CD4-positive, alpha-beta T cell treated with Interleukin-6 for 4 hours (primary cell): Measurements from ENCODE around the gene ZSCAN29.
A peak's percentile ranks its signal among the peaks of the same experiment; 100 is the strongest.
"Not testable (repeated sequence)": the region's sequence is repeated elsewhere in the genome, so short reads cannot be mapped to it uniquely, and the experiment has no call there.

ENCODE experiments used
- DNase-seq: peaks from one replicate; pipeline ENCODE4 v3.0.0-alpha.2; 2020; ENCODE audit warnings: mixed read lengths

The ZSCAN29 gene

GRCh38 chr15:43370975-43371974 is at the start of gene ZSCAN29, which contains the start of gene TUBGCP4:
Gene ZSCAN29 (minus strand): TSS chr15:43371043. CDS start chr15:43369913, 1,130 bp downstream.
Gene TUBGCP4 (plus strand): TSS chr15:43371101. CDS start chr15:43371355, 254 bp downstream.
- peak; percentile 78 for DNase-seq

- DNase-seq, result no peak
Measured at GRCh38 chr15:43420435-43420834, 49.6 kb upstream of the ZSCAN29 start.

GRCh38 chr15:43414196-43414595 is 43.4 kb upstream of the ZSCAN29 start:
- DNase-seq, result no peak

GRCh38 chr15:43412096-43412495 is 41.3 kb upstream of the ZSCAN29 start:
- no peak for DNase-seq

GRCh38 chr15:43410572-43411214 is 39.9 kb upstream of the ZSCAN29 start:
- DNase-seq, result no peak

DNA sequence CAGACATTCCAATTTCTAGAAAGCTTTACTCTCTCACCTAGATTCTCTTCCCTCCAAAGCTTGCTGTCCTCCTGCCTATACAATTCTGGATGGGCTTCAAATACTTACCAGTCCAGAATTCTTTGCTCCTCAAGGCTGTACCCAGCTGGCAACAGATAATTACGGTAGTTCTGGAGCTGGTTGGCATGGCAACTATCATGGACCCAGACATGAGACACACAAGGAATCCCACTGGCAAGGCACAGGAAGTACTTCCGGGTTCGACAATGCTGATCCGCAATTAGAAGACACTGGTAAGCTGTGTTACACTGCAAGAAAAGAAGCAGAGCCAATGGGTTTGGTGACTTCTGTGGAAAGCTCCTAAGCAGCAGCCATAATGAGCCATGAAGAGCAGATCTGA is 37.9 kb upstream of the ZSCAN29 start:
- DNase-seq, result no peak

GRCh38 chr15:43406808-43407207 is 36.0 kb upstream of the ZSCAN29 start:
- no peak for DNase-seq

DNA sequence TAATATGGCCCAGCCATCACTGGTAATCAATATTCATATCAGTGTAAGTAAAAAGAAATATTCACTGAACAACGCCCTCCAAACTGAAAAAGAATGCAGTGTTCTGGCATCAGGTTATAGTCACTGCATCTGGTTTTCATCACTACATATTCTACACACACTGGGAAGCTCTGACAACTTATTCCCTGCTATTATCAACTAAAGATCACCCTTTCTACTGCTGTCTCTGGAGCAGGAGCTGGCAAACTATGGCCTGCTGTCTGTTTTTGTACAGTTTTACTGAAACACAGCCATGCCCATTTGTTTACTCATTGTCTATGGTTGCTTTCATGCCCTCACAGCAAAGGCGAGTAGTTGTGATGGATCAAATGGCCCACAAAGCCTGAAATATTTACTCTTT is 35.3 kb upstream of the ZSCAN29 start:
- DNase-seq, result no peak

DNA sequence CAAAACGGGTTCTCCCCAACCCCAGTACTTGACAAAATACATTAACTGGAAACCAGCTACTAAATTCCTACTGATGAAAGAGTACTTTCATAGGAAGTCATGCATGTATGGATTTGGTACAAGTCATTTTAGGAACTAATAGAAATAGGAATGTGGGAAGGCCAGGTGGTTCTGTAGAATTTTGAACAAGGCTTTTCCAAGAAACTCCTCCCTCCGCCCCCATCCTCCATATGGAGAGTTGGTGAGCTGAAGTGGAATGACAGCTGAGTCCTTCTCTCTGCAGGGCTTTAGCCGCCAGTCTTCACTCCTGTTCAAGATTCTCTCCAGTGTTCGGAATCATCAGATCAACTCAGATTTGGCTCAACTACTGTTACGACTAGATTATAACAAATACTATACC is 33.3 kb upstream of the ZSCAN29 start:
- no peak for DNase-seq

DNA sequence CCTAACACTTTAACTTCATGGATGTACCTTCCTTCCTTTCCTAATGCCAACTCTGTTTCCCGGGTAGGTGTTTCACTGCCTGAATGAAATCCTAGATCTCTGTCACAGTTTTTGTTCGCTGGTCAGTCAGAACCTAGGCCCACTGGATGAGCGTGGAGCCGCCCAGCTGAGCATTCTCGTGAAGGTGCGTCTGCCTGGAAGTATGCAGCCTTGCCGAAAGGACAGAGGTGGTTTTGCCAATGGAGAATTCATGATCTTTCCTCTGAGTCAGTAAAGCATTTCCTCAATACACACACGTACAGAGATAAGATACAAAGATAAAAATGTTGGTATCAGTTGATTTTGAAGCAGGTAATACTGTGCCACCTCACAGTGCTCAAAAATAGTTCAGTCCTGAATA is 32.8 kb upstream of the ZSCAN29 start:
- DNase-seq, result no peak

- DNase-seq, result no peak
Measured at GRCh38 chr15:43402255-43402654, 31.4 kb upstream of the ZSCAN29 start.

DNA sequence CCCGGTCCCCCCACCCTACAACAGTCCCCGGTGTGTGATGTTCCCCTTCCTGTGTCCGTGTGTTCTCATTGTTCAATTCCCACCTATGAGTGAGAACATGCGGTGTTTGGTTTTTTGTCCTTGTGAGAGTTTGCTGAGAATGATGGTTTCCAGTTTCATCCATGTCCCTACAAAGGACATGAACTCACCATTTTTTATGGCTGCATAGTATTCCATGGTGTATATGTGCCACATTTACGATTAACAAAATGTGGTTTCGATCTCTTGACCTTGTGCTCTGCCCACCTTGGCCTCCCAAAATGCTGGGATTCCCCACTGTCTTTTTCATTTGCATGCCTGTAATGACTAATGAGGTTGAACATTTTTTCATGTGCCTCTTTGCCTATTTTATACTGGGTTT is 22.7 kb upstream of the ZSCAN29 start:
- DNase-seq, result not testable (repeated sequence)

- DNase-seq, result no peak
Measured at GRCh38 chr15:43390723-43391122, 19.9 kb upstream of the ZSCAN29 start.

DNA sequence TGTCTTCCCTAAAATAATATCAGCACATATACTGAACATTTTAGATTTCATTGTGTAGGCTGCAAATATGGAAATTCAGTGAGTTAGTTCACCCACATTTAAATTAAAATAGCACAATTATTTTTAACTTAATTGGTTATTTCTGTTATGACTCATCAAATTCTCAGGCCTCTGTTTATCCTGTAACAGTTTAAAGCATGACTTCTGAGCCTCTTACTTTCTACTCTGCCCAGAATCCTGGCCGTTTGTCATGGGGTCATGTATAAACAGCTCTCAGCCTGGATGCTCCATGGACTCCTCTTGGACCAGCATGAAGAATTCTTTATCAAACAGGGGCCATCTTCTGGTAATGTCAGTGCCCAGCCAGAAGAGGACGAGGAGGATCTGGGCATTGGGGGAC is 12.2 kb upstream of the ZSCAN29 start:
- no peak for DNase-seq

- no peak for DNase-seq
Measured at GRCh38 chr15:43382310-43382709, 11.5 kb upstream of the ZSCAN29 start.

- DNase-seq, result no peak
Measured at GRCh38 chr15:43378601-43379000, 7.8 kb upstream of the ZSCAN29 start.

DNA sequence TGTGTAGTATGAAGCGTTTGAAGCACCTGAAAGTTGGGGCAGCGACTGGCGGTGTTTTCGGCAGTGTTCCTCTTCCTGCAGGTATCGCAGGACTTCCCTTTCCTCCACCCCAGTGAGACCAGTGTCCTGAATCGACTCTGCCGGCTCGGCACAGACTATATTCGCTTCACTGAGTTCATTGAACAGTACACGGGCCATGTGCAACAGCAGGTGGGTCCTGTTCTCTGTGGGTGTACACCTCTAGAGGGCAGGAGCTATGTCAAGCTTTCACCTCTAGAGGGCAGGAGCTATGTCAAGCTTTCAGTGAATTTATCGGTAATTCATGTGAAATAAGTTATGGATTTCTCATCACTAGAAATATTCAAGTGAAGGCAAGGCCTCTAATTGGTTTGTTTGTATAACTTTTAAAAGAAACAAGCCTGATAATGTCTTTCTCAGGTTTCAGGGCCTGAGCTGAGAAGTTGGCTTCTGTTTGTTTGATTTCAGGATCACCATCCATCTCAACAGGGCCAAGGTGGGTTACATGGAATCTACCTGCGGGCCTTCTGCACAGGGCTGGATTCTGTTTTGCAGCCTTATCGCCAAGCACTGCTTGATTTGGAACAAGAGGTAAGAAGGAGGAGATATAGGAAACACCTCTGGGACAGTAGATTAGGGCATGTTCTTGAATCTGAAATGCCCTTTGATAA is 5.3 kb upstream of the ZSCAN29 start:
- peak; percentile 38 for DNase-seq

- peak; percentile 4 for DNase-seq
Measured at GRCh38 chr15:43370310-43370974, 401 bp downstream of the ZSCAN29 start.

GRCh38 chr15:43361313-43361903 is 9.4 kb downstream of the ZSCAN29 start:
- no peak for DNase-seq

DNA sequence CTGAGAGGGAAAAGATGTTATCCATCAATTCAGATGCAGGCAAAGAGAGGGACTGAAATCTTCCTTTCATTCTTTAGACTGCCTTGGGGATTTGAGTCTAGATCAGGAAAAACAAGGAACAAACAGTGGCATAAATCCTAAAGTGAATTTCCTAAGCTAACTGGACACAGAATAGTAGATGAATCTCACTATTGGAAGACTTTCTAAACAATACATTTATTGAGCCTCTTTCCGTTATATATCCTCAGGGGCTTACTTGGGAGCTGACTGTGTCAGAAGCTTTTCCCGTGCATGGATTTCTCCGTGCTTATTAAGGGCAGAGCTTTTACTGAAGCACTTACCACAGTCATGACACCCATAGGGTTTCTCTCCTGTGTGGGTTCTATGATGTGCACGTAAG is 10.0 kb downstream of the ZSCAN29 start:
- DNase-seq, result no peak

- DNase-seq, result no peak
Measured at GRCh38 chr15:43352693-43353382, 18.0 kb downstream of the ZSCAN29 start.

DNA sequence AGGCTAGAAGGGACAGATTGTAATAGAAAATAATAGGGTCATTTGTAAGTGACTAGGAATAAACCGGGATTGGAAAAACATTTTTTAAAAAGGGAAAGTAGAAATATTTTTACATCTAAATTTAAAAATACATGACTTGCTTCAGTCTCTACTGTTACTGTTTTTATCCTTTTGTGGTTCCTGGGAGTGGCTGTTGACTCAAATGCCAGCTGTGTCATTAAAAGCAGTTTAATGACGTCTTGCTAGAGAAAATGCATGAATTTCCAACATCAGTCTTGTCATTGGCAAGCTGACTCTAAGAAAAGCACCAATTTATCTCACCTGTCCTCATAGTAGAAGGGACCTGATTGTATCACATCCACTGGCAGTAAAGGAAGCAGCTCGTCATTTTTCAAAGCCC is 23.7 kb downstream of the ZSCAN29 start:
- DNase-seq, result no peak
